Measurements from ENCODE around the gene MDH1B. TPM values are rescaled to one million over a fixed set of nuclear protein-coding genes. Genes with fewer than 3 reads are reported as not detected.

The MDH1B gene
- total RNA-seq, 1 donor from 2014 or later: 0.98 TPM

Small RNAs within 50 kb of the gene (microRNA-seq; reads per million reads assigned to microRNA genes)
- gene MIR3130-1 (ENCODE audit: unreplicated experiment) (not detected), gene MIR3130-2 (ENCODE audit: unreplicated experiment) (not detected)

Other genes starting within 250 kb of the MDH1B start
- not detected for gene FAM237A, start 122.8 kb downstream of the MDH1B start, total RNA-seq (ENCODE audit: unreplicated experiment)
- not detected for gene DYTN, start 46.9 kb downstream of the MDH1B start, total RNA-seq (ENCODE audit: unreplicated experiment)
- 24.7 TPM for gene FASTKD2, start 278 bp upstream of the MDH1B start, total RNA-seq (ENCODE audit: unreplicated experiment)
- not detected for gene CPO, start 174.2 kb upstream of the MDH1B start, total RNA-seq (ENCODE audit: unreplicated experiment)